ENCODE data around the gene NR4A2. TPM values are rescaled to one million over a fixed set of nuclear protein-coding genes. Genes with fewer than 3 reads are reported as not detected.

Gene NR4A2
- polyA plus RNA-seq, 1 of the 3 experiments (the other 2 are of a cell fraction), result 16.2 TPM

- CTCF ChIA-PET, result no interaction called here
- Histone ChIP-seq H3K79me2 (ENCODE audit: insufficient read depth) (no peaks in the 10 kb centered on the region), H2AFZ (ENCODE audit: low read depth) (no peak overlapping the region), H3F3A (replicated peaks; ENCODE audit: insufficient read depth) (no peaks in the 10 kb centered on the region), H3K27ac (ENCODE audit: low read depth in 2 of 2, low read length in 1 of 2) (no peak overlapping the region), H3K9me2 (no peaks in the 10 kb centered on the region; the same call in 1 of the 2 replicates), H4K20me1 (ENCODE audit: insufficient read depth) (no peaks in the 10 kb centered on the region), H3K4me2 (no peak overlapping the region), H3K9me3 (no peaks in the 10 kb centered on the region), H3K36me3 (replicated peaks in 1 of 2; ENCODE audit: control insufficient read depth in 1 of 2, insufficient read depth in 2 of 2, low read length in 1 of 2) (no peaks in the 10 kb centered on the region), H3K4me3 (ENCODE audit: low read depth in 2 of 2, low read length in 1 of 2) (no peak overlapping the region), H3K9ac (no peak overlapping the region), H3K4me1 (ENCODE audit: control insufficient read depth in 1 of 2, insufficient read depth in 2 of 2, low read depth in 1 of 2, low read length in 1 of 2) (no peaks in the 10 kb centered on the region), H3K27me3 (ENCODE audit: insufficient read depth) (no peaks in the 10 kb centered on the region; the same call in 1 of the 2 replicates)
- TF ChIP-seq GATA2 (CRISPR knock-in tag; IDR thresholded peaks at IDR 0.05), result no peak
- no peak for TF ChIP-seq MAX (IDR thresholded peaks at IDR 0.05; ENCODE audit: low read depth)
- no peak for TF ChIP-seq TCF12 (IDR thresholded peaks at IDR 0.05)
- TF ChIP-seq CTCF (IDR thresholded peaks at IDR 0.05), result no peak
- TF ChIP-seq EZH2phosphoT487 (IDR thresholded peaks at IDR 0.05; ENCODE audit: borderline replicate concordance, low read depth), result no peak
- TF ChIP-seq FOXM1 (IDR thresholded peaks at IDR 0.05; ENCODE audit: low read depth), result no peak
- TF ChIP-seq MXI1 (IDR thresholded peaks at IDR 0.05; ENCODE audit: low read depth, low read length), result no peak
- no peak for TF ChIP-seq FOSL2 (IDR thresholded peaks at IDR 0.05; ENCODE audit: borderline replicate concordance, low read depth)
- TF ChIP-seq POLR2AphosphoS5 (IDR thresholded peaks at IDR 0.05; ENCODE audit: low read depth, low read length), result no peak
- no peak for TF ChIP-seq GABPA (IDR thresholded peaks at IDR 0.05; ENCODE audit: low read depth)
- no peak for TF ChIP-seq ELF1 (IDR thresholded peaks at IDR 0.05)
- no peak for TF ChIP-seq SIN3A (IDR thresholded peaks at IDR 0.05; ENCODE audit: borderline replicate concordance, low read depth, low read length)
- no peak for TF ChIP-seq TEAD4 (IDR thresholded peaks at IDR 0.05; ENCODE audit: borderline replicate concordance, insufficient read depth)
- DNase-seq, result no peak
- POLR2A ChIA-PET, result no interaction called here
- WGBS (ENCODE audit: low lambda C conversion rate), result 5% methylated on average over 5 of the region's 5 CpGs
Observed at GRCh38 chr2:156279446-156280150, 52.9 kb downstream of the NR4A2 start.

Other genes starting within 250 kb of the NR4A2 start
- 4.8 and 5.3 TPM in 2 replicates for gene GPD2, start 103.7 kb upstream of the NR4A2 start, polyA plus RNA-seq (2012; rRNA removed)